A549 (cell line): Measurements from ENCODE around the gene TREML1. TPM values are rescaled to one million over a fixed set of nuclear protein-coding genes. Genes with fewer than 3 reads are reported as not detected.

Experiments used
- ATAC-seq, 2 experiments: fragments of 200-7000 bp in 1 of 2; fragments of >200 bp in 1 of 2; cut with Nextera tagmentation in 1 of 2; cut with Tn5 transposase in 1 of 2; 3 replicates each; pipeline versions ENCODE4 v1.8.0 to v1.9.1; 2018 to 2020; ENCODE audit warnings: mild to moderate bottlenecking in 1 of 2, moderate library complexity in 1 of 2
- CTCF ChIA-PET: fragments of 300-600 bp; sonication (Branson Sonifier 250); formaldehyde crosslinking; extraction: SDS; loops from one replicate; lab custom pipeline; 2021; ENCODE audit warnings: antibody characterized with exemption, inconsistent platforms; lab: Yijun Ruan, JAX
- POLR2A ChIA-PET: fragments of 350-600 bp; formaldehyde crosslinking; extraction: SDS; loops from one replicate; lab custom pipeline; 2021; ENCODE audit warnings: antibody characterized with exemption, inconsistent platforms; lab: Yijun Ruan, JAX
- DNase-seq, 2 experiments: peaks; one replicate each; pipeline versions ENCODE4 v3.0.0 to v3.0.0-alpha.2; 2011 to 2016; ENCODE audit warnings: low read depth in 1 of 2, low spot score in 1 of 2
- FAIRE-seq: peaks from 2 replicates; lab custom pipeline; 2011; peaks lifted over from hg19 to GRCh38; lab: Jason Lieb, UNC
- H3K27ac ChIP-seq, 2 experiments: fragments of >200 bp; sonication (Bioruptor Twin); formaldehyde crosslinking; 3 replicates each; pipeline ENCODE4 v1.5.1; 2016 to 2017
- H3K4me1 ChIP-seq: fragments of >200 bp; sonication (Bioruptor Twin); formaldehyde crosslinking; 3 replicates; pipeline ENCODE4 v1.6.1; 2016
- H3K4me2 ChIP-seq: fragments of >200 bp; sonication (Bioruptor Twin); formaldehyde crosslinking; 3 replicates; pipeline ENCODE4 v1.6.1; 2016
- H3K4me3 ChIP-seq: fragments of >200 bp; sonication (Bioruptor Twin); formaldehyde crosslinking; 3 replicates; pipeline ENCODE4 v1.5.1; 2016
- H3K9me3 ChIP-seq: fragments of >200 bp; sonication (Bioruptor Twin); formaldehyde crosslinking; 3 replicates; pipeline ENCODE4 v1.6.1; 2016
- CBX2 ChIP-seq: fragments of 200-600 bp; sonication (generic); IDR thresholded peaks from 2 replicates; pipeline ENCODE4 v1.6.1; 2016; ENCODE audit warnings: low read depth, mild to moderate bottlenecking, borderline replicate concordance
- CHD4 ChIP-seq: fragments of 200-600 bp; sonication (generic); IDR thresholded peaks from 2 replicates; pipeline ENCODE4 v1.6.1; 2016; ENCODE audit warnings: antibody characterized with exemption, mild to moderate bottlenecking, borderline replicate concordance
- E2F6 ChIP-seq: IDR thresholded peaks from 2 replicates; pipeline ENCODE4 v1.6.1; 2012; ENCODE audit warnings: low read depth, borderline replicate concordance
- ELK1 ChIP-seq: fragments of 150-350 bp; IDR thresholded peaks from 2 replicates; pipeline ENCODE4 v1.6.1; 2014; ENCODE audit warnings: low read depth, mild to moderate bottlenecking, low read length
- ESRRA ChIP-seq: fragments of 150-350 bp; IDR thresholded peaks from 2 replicates; pipeline ENCODE4 v1.6.1; 2014; ENCODE audit warnings: mild to moderate bottlenecking, low read length, borderline replicate concordance
- FOXS1 ChIP-seq: fragments of 250-450 bp; sonication (Bioruptor Pico); IDR thresholded peaks from 2 replicates; pipeline ENCODE4 v1.5.0; 2020; ENCODE audit warnings: mild to moderate bottlenecking, moderate library complexity
- JUN ChIP-seq, 2 experiments: fragments of >200 bp; sonication (Bioruptor Twin); formaldehyde crosslinking; IDR thresholded peaks; 2 replicates in 1 of 2; 3 replicates in 1 of 2; pipeline ENCODE4 v1.6.1; 2016 to 2017
- KDM5A ChIP-seq: fragments of 200-600 bp; sonication (generic); IDR thresholded peaks from 2 replicates; pipeline ENCODE4 v1.6.1; 2016; ENCODE audit warnings: antibody characterized with exemption, mild to moderate bottlenecking
- MAFK ChIP-seq: fragments of 450-650 bp; IDR thresholded peaks from 2 replicates; pipeline ENCODE4 v1.6.1; 2014; ENCODE audit not compliant: partially characterized antibody
- MAZ ChIP-seq: fragments of 150-350 bp; IDR thresholded peaks from 2 replicates; pipeline ENCODE4 v1.6.1; 2014; ENCODE audit warnings: antibody characterized with exemption, low read depth, low read length, borderline replicate concordance
- NPAS2 ChIP-seq: fragments of 250-450 bp; sonication (Bioruptor Pico); IDR thresholded peaks from 2 replicates; pipeline ENCODE4 v1.8.0; 2022; ENCODE audit warnings: mild to moderate bottlenecking, moderate library complexity, borderline replicate concordance
- PBX3 ChIP-seq: IDR thresholded peaks from 2 replicates; pipeline ENCODE4 v1.6.1; 2012
- POLR2AphosphoS2 ChIP-seq: conservative IDR thresholded peaks from 2 replicates; pipeline ENCODE4 v1.6.1; 2012; ENCODE audit warnings: low read length, improper control_type of control experiment, inconsistent platforms
- RCOR1 ChIP-seq: fragments of 150-350 bp; IDR thresholded peaks from 2 replicates; pipeline ENCODE4 v1.6.1; 2014; ENCODE audit warnings: antibody characterized with exemption, low read length, low read depth
- SMC3 ChIP-seq: fragments of >200 bp; sonication (Bioruptor Twin); formaldehyde crosslinking; IDR thresholded peaks from 3 replicates; pipeline ENCODE4 v1.6.1; 2018; ENCODE audit warnings: inconsistent platforms
- TFCP2L1 ChIP-seq: fragments of 250-450 bp; sonication (Bioruptor Pico); IDR thresholded peaks from 2 replicates; pipeline ENCODE4 v1.5.0; 2021; ENCODE audit warnings: mild to moderate bottlenecking
- ZSCAN20 ChIP-seq: fragments of 250-450 bp; sonication (Bioruptor Pico); IDR thresholded peaks from 2 replicates; pipeline ENCODE4 v1.8.0; 2022; ENCODE audit warnings: mild to moderate bottlenecking, moderate library complexity
- WGBS: methylation state at CpG from one replicate; pipeline ENCODE4 v1.1.6; 2017; ENCODE audit errors: missing lambda C conversion rate; 5-methylcytosine and 5-hydroxymethylcytosine counted together
- polyA minus RNA-seq: library from RNA; depleted of rRNA, polyadenylated mRNA; stranded (reverse); fragments of >200 nt; gene quantifications from 2 replicates; pipeline ENCODE4 v1.2.3, GENCODE V29; 2011; rRNA and poly(A)+ RNA removed
- polyA plus RNA-seq, 4 experiments: library from polyadenylated mRNA; depleted of rRNA in 3 of 4; stranded (reverse); fragments of >200 nt; fragmentation: RNase III in 1 of 4; extraction: RNeasy Plus Mini Kit Qiagen cat#74134 plus additional on column Dnase treatment in 1 of 4; gene quantifications; 2 replicates in 3 of 4; 3 replicates in 1 of 4; pipeline ENCODE4 v1.2.3, GENCODE V29; 2011 to 2017
- TF ChIP-seq, protein P1 (sequence below): fragments of 250-450 bp; sonication (Bioruptor Pico); IDR thresholded peaks from 2 replicates; pipeline ENCODE4 v1.5.0; 2020; ENCODE audit warnings: low read depth, mild to moderate bottlenecking, moderate library complexity

Gene TREML1
- not detected in 2 replicates for polyA plus RNA-seq (2011; rRNA removed)
- not detected in 2 replicates for polyA plus RNA-seq (2012; cell fraction: cytosol; rRNA removed)
- not detected in 2 replicates for polyA plus RNA-seq (2012; cell fraction: nucleus; rRNA removed)
- not detected in 3 replicates for polyA plus RNA-seq (2017; fragmentation: RNase III; extraction: RNeasy Plus Mini Kit Qiagen cat#74134 plus additional on column Dnase treatment)
- not detected in 2 replicates for polyA minus RNA-seq

DNA sequence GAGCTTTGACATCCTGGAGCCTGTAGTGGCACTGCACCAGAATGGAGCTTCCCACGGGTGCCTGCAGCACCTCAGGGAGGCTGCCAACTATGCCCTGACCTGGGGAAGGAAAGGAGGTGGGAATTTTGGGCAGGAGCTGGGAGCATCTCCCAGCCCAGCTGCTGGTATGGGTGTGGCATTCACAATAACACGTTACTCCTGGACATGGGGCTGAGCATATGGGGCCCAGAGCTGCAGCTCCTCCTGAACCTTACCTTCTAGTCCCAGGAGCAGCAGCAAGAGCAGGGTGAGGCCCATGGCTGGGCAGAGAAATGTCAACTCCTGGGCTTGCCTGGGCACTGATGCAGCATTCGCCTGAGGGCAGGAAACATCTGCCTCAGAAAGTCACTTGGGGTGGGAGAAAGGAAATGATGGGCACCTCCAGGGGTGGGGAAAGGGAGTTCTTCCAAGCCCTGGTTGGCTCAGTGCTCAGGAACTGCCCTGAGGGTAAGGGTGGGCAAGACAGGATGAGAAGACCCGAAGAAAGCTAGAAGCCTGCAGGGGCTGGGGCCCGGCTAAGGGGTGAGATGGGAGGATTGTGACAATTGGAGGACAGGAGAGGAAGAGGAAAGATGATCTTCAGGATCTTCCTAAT, at the start of gene TREML1:
Gene TREML1 (minus strand): TSS at position 356 of the 634 bp plus-strand sequence. CDS start 59 bp downstream, at position 297.
- POLR2A ChIA-PET: no interaction called here
- CTCF ChIA-PET: interaction anchor here (0.8 kb wide), 1 partner anchor 37 kb away, joined by 4 read pairs; no protein-coding TSS in a partner anchor

GRCh38 chr6:41201764-41202173, 47.6 kb upstream of the TREML1 start:
- TF ChIP-seq CHD4 (no peak), E2F6 (no peak), SMC3 (no peak), MAZ (no peak), ESRRA (no peak), NPAS2 (CRISPR knock-in tag) (no peak), MAFK (no peak)
- DNase-seq (no peak), FAIRE-seq (no peak), ATAC-seq (no peak)
- Histone ChIP-seq H3K4me3 (no peak overlapping the region), H3K4me2 (no peak overlapping the region), H3K27ac (no peak overlapping the region), H3K9me3 (no peaks in the 10 kb centered on the region), H3K4me1 (no peaks in the 10 kb centered on the region)
- CTCF ChIA-PET: interaction anchor here (0.7 kb wide), 1 partner anchor 20 kb away, joined by 3 read pairs; no protein-coding TSS in a partner anchor
- POLR2A ChIA-PET: no interaction called here
- 44% methylated on average over 8 of the region's 8 CpGs for WGBS

More for the DNA sequence above, at the start of gene TREML1:
- TF ChIP-seq NPAS2 (CRISPR knock-in tag): no peak
- TF ChIP-seq, protein P1, sequence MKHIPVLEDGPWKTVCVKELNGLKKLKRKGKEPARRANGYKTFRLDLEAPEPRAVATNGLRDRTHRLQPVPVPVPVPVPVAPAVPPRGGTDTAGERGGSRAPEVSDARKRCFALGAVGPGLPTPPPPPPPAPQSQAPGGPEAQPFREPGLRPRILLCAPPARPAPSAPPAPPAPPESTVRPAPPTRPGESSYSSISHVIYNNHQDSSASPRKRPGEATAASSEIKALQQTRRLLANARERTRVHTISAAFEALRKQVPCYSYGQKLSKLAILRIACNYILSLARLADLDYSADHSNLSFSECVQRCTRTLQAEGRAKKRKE (CRISPR knock-in tag): no peak
- no peak for TF ChIP-seq CBX2
- TF ChIP-seq ELK1: no peak
- TF ChIP-seq PBX3: no peak
- TF ChIP-seq KDM5A: no peak
- no peak for TF ChIP-seq POLR2AphosphoS2
- TF ChIP-seq JUN (IDR thresholded peaks at IDR 0.05): no peak
- TF ChIP-seq TFCP2L1: no peak
- no peak for TF ChIP-seq RCOR1
- TF ChIP-seq ZSCAN20 (CRISPR knock-in tag): no peak
- TF ChIP-seq FOXS1: no peak
- TF ChIP-seq, all 56 proteins: peak for 0
- DNase-seq (no peak), ATAC-seq (no peak), FAIRE-seq (no peak)
- Histone ChIP-seq H3K4me3 (no peak within 1 kb of the TSS), H3K4me1 (no peaks in the 10 kb centered on the region), H3K4me2 (no peak within 1 kb of the TSS), H3K27ac (no peak within 1 kb of the TSS), H3K9me3 (no peaks in the 10 kb centered on the region)
- WGBS: 55% methylated on average over 2 of the region's 5 CpGs
